Endodermal cell (in vitro differentiated cells): ENCODE data around the gene NT5C1A. TPM values are rescaled to one million over a fixed set of nuclear protein-coding genes. Genes with fewer than 3 reads are reported as not detected.

Source experiments
- DNase-seq: peaks from one replicate; pipeline ENCODE4 v3.0.0-alpha.2; 2017
- H3K27ac ChIP-seq: 2 replicates; pipeline ENCODE4 v1.5.1; 2013; ENCODE audit warnings: mild to moderate bottlenecking, low read depth, low read length, moderate library complexity
- H3K27me3 ChIP-seq: 2 replicates; pipeline ENCODE4 v1.6.1; 2013; ENCODE audit warnings: mild to moderate bottlenecking, low read length, moderate library complexity; ENCODE audit not compliant: insufficient read depth, control insufficient read depth, poor library complexity, severe bottlenecking
- H3K36me3 ChIP-seq: 2 replicates; pipeline ENCODE4 v1.7.0; 2013; ENCODE audit warnings: mild to moderate bottlenecking, low read length, moderate library complexity; ENCODE audit not compliant: control insufficient read depth, insufficient read depth
- H3K4me1 ChIP-seq: one replicate; pipeline ENCODE4 v1.7.0; 2013; ENCODE audit warnings: low read length; ENCODE audit not compliant: control insufficient read depth, insufficient read depth
- H3K4me3 ChIP-seq: 2 replicates; pipeline ENCODE4 v1.5.1; 2013; ENCODE audit warnings: mild to moderate bottlenecking, low read length, moderate library complexity
- H3K9ac ChIP-seq: 2 replicates; pipeline ENCODE4 v1.6.1; 2013; ENCODE audit warnings: mild to moderate bottlenecking, low read length, moderate library complexity; ENCODE audit not compliant: poor library complexity, severe bottlenecking; ENCODE audit errors: extremely low read depth
- H3K9me3 ChIP-seq: 2 replicates; pipeline ENCODE4 v1.6.1; 2013; ENCODE audit warnings: mild to moderate bottlenecking, low read length, moderate library complexity; ENCODE audit not compliant: control insufficient read depth
- H3K27ac Mint-ChIP-seq: 2 replicates; pipeline ENCODE4 v1.8.0; 2020; ENCODE audit warnings: mixed read lengths
- H3K27me3 Mint-ChIP-seq: 2 replicates; pipeline ENCODE4 v1.8.0; 2021; ENCODE audit warnings: mild to moderate bottlenecking, mixed read lengths; ENCODE audit not compliant: insufficient read depth
- H3K36me3 Mint-ChIP-seq: 2 replicates; pipeline ENCODE4 v1.8.0; 2020; ENCODE audit warnings: low read depth, mixed read lengths
- H3K4me1 Mint-ChIP-seq: 2 replicates; pipeline ENCODE4 v1.8.0; 2020; ENCODE audit warnings: mixed read lengths
- H3K4me3 Mint-ChIP-seq: 2 replicates; pipeline ENCODE4 v1.8.0; 2020; ENCODE audit warnings: mild to moderate bottlenecking, moderate library complexity, mixed read lengths
- H3K9me3 Mint-ChIP-seq: 2 replicates; pipeline ENCODE4 v1.8.0; 2020; ENCODE audit warnings: mild to moderate bottlenecking, mixed read lengths
- CTCF ChIP-seq: fragments of 200-600 bp; sonication (generic); conservative IDR thresholded peaks from 2 replicates; pipeline ENCODE4 v1.5.0; 2021; ENCODE audit warnings: antibody characterized with exemption, mild to moderate bottlenecking
- WGBS, 2 experiments: methylation state at CpG; one replicate each; pipeline versions ENCODE4 v1.1.5 to v1.1.7; 2013; ENCODE audit warnings: missing lambda C conversion rate in 2 of 2, mixed read lengths in 1 of 2; ENCODE audit not compliant: insufficient coverage in 1 of 2, insufficient read length in 1 of 2; 5-methylcytosine and 5-hydroxymethylcytosine counted together
- long read RNA-seq, 4 experiments: library from polyadenylated mRNA in 2 of 4; library from RNA in 1 of 4; library from capped mRNA in 1 of 4; stranded (forward) in 3 of 4; unstranded in 1 of 4; transcript quantifications; one replicate each; pipeline ENCODE4 v2.0.0, GENCODE V29; 2020 to 2021; ENCODE audit warnings: inconsistent platforms in 1 of 4
- polyA plus RNA-seq, 2 experiments: library from polyadenylated mRNA; stranded (reverse); fragments of 50-300 nt; gene quantifications; one replicate each; pipeline ENCODE4 v1.2.3, GENCODE V29; 2013
- total RNA-seq, 2 donors: library from RNA; stranded (reverse); fragmentation: NEBNext Ultra II Directional in 1 of 2; extraction: Animal tissue kit (Norgen Biotek cat#: 25700) in 1 of 2; gene quantifications; 2 replicates in 1 of 2; 3 replicates in 1 of 2; pipeline ENCODE4 v1.2.1, GENCODE V29; 2021

The NT5C1A gene
- total RNA-seq = not detected
- polyA plus RNA-seq (2013, experiment 1 of 2) = not detected
- not detected for polyA plus RNA-seq (2013, experiment 2 of 2)
- long read RNA-seq, experiment 1 = 0 reads
- long read RNA-seq, experiment 2 = 0 reads
- long read RNA-seq, experiment 3 = 0 reads
- long read RNA-seq, experiment 4 = 0 reads

- Mint-ChIP-seq H3K4me3 (peak within 1 kb of the TSS; percentile 43), H3K4me1 (peaks cover 5% of the 10 kb centered on the region), H3K27ac (no peak within 1 kb of the TSS), H3K9me3 (no peaks in the 10 kb centered on the region), H3K36me3 (no peaks in the 10 kb centered on the region), H3K27me3 (peaks cover 99% of the 10 kb centered on the region)
- Histone ChIP-seq H3K4me3 (peak within 1 kb of the TSS; percentile 75), H3K4me1 (no peaks in the 10 kb centered on the region), H3K27ac (no peak within 1 kb of the TSS), H3K27me3 (peaks cover 100% of the 10 kb centered on the region), H3K9ac (no peak within 1 kb of the TSS), H3K36me3 (no peaks in the 10 kb centered on the region), H3K9me3 (no peaks in the 10 kb centered on the region)
- TF ChIP-seq CTCF = no peak
- WGBS, 2 experiments = 2 to 5% methylated on average over 18 to 52 of the region's 55 CpGs
- DNase-seq = peak; percentile 71
These were observed at the start of gene NT5C1A for GRCh38 chr1:39671793-39672550. Gene NT5C1A (minus strand): TSS chr1:39672107. CDS start chr1:39672038, 69 bp downstream.

- no peak overlapping the region for H3K4me3 Mint-ChIP-seq
- no peak for DNase-seq
- no peak overlapping the region for H3K4me3 ChIP-seq
- no peaks in the 10 kb centered on the region for H3K36me3 ChIP-seq
- no peak for TF ChIP-seq CTCF
- H3K27ac ChIP-seq = no peak overlapping the region
- H3K4me1 Mint-ChIP-seq = no peaks in the 10 kb centered on the region
- H3K9me3 ChIP-seq = no peaks in the 10 kb centered on the region
- peaks cover 94% of the 10 kb centered on the region for H3K27me3 Mint-ChIP-seq
- H3K9me3 Mint-ChIP-seq = no peaks in the 10 kb centered on the region
- peaks cover 94% of the 10 kb centered on the region for H3K27me3 ChIP-seq
- no peaks in the 10 kb centered on the region for H3K4me1 ChIP-seq
- H3K36me3 Mint-ChIP-seq = no peaks in the 10 kb centered on the region
- no peak overlapping the region for H3K9ac ChIP-seq
- H3K27ac Mint-ChIP-seq = no peak overlapping the region
These were observed 49.8 kb upstream of the NT5C1A start for GRCh38 chr1:39721664-39722063.

DNA sequence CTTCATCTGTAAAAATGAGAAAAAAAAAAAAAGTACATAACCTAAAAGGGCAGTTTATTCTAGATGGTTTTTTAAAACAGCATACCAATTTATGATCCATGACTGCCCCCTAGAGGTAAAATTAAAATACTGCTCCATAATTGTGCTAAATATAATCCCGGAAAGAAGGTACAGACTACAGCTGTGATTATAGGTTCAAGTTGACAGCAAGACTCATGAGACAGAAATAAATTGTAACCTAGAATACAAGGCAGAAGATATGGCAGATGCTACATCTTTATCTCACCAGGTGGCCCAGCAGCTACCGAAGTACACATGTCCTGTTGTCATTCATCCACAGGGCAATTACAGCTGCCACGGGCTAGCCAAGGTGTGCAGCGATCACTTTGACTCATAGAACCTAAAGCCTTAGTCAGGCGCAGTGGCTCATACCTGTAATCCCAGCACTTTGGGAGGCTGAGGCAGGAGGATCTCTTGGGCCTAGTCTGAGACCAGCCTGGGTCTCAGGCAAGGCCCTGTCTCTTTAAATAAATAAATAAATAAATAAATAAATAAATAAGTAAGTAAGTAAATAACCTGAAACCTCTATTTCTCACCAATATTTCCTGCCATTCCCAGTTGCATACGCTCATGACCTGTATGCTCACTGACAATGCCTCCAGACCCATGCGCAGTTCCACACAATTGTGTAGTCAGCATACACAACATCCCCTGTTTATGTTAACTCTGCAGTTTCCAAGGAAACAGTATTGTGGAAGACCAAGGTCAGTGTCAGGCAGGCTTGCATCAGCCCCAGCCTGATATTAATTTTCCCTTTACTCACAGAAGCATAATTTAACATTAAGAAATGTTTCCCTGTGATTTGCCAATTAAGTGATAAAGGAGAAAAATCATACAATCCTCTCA, 48.4 kb upstream of the NT5C1A start:
- no peaks in the 10 kb centered on the region for H3K9me3 ChIP-seq
- peak; percentile 90 for TF ChIP-seq CTCF
- 46 to 53% methylated on average over 5 to 7 of the region's 7 CpGs for WGBS, 2 experiments
- H3K27ac ChIP-seq = no peak overlapping the region
- H3K36me3 ChIP-seq = no peaks in the 10 kb centered on the region
- H3K27me3 Mint-ChIP-seq = peaks cover 93% of the 10 kb centered on the region
- no peak overlapping the region for H3K4me3 ChIP-seq
- DNase-seq = no peak
- no peaks in the 10 kb centered on the region for H3K4me1 Mint-ChIP-seq
- H3K9me3 Mint-ChIP-seq = no peaks in the 10 kb centered on the region
- no peaks in the 10 kb centered on the region for H3K4me1 ChIP-seq
- H3K36me3 Mint-ChIP-seq = no peaks in the 10 kb centered on the region
- no peak overlapping the region for H3K27ac Mint-ChIP-seq
- H3K4me3 Mint-ChIP-seq = no peak overlapping the region
- peaks cover 94% of the 10 kb centered on the region for H3K27me3 ChIP-seq
- no peak overlapping the region for H3K9ac ChIP-seq
